ENCODE results near the gene GDF10.

GRCh38 chr10:47334466-47335295 lies 34.7 kb downstream of the GDF10 start:
- TF ChIP-seq CTCF (IDR thresholded peaks at IDR 0.05), result no peak
- TF ChIP-seq POLR2A (IDR thresholded peaks at IDR 0.05), result no peak

Data from esophagus squamous epithelium (tissue), 4 donors.